SK-N-SH treated with all-trans-retinoic acid at 6 μM for 48 hours (cell line): ENCODE measurements around the gene SSUH2.

ENCODE experiments used
- ATAC-seq: fragments of 200-7000 bp; cut with Tn5 transposase; 3 replicates; pipeline ENCODE4 v1.9.1; 2020; ENCODE audit warnings: mild to moderate bottlenecking, moderate library complexity
- ARNTL ChIP-seq: fragments of 450-650 bp; formaldehyde crosslinking; IDR thresholded peaks from 2 replicates; pipeline ENCODE4 v1.5.0; 2020; ENCODE audit warnings: low read depth, mild to moderate bottlenecking, moderate library complexity, borderline replicate concordance
- BACH2 ChIP-seq: fragments of 250-450 bp; sonication (Bioruptor Pico); IDR thresholded peaks from 2 replicates; pipeline ENCODE4 v1.9.0; 2021; ENCODE audit warnings: mild to moderate bottlenecking, borderline replicate concordance
- CSDC2 ChIP-seq: fragments of 250-450 bp; sonication (Bioruptor Pico); IDR thresholded peaks from 2 replicates; pipeline ENCODE4 v1.5.0; 2020; ENCODE audit warnings: mild to moderate bottlenecking, moderate library complexity
- ESRRG ChIP-seq: fragments of 250-450 bp; sonication (Bioruptor Pico); IDR thresholded peaks from 2 replicates; pipeline ENCODE4 v1.6.1; 2021; ENCODE audit warnings: mild to moderate bottlenecking
- GLIS3 ChIP-seq: fragments of 250-450 bp; sonication (Bioruptor Pico); IDR thresholded peaks from 2 replicates; pipeline ENCODE4 v1.5.0; 2020; ENCODE audit warnings: mild to moderate bottlenecking, moderate library complexity
- ISL1 ChIP-seq: fragments of 250-450 bp; sonication (Bioruptor Pico); IDR thresholded peaks from 2 replicates; pipeline ENCODE4 v2.1.2; 2022; ENCODE audit warnings: mild to moderate bottlenecking, moderate library complexity
- OSR1 ChIP-seq: fragments of 250-450 bp; sonication (Bioruptor Pico); IDR thresholded peaks from 2 replicates; pipeline ENCODE4 v1.8.0; 2022; ENCODE audit warnings: moderate library complexity, mild to moderate bottlenecking, inconsistent platforms
- PPARA ChIP-seq: fragments of 250-450 bp; sonication (Bioruptor Pico); IDR thresholded peaks from 2 replicates; pipeline ENCODE4 v1.5.0; 2020; ENCODE audit warnings: mild to moderate bottlenecking, borderline replicate concordance
- RARB ChIP-seq: fragments of 250-450 bp; sonication (Bioruptor Pico); IDR thresholded peaks from 2 replicates; pipeline ENCODE4 v1.8.0; 2021; ENCODE audit warnings: mild to moderate bottlenecking, moderate library complexity
- SNAI2 ChIP-seq: fragments of 250-450 bp; sonication (Bioruptor Pico); IDR thresholded peaks from 2 replicates; pipeline ENCODE4 v1.5.0; 2020; ENCODE audit warnings: mild to moderate bottlenecking, moderate library complexity
- TCF4 ChIP-seq: fragments of 250-450 bp; sonication (Bioruptor Pico); IDR thresholded peaks from 2 replicates; pipeline ENCODE4 v1.8.0; 2021; ENCODE audit warnings: mild to moderate bottlenecking, moderate library complexity, borderline replicate concordance
- TOX ChIP-seq: fragments of 250-450 bp; sonication (Bioruptor Pico); IDR thresholded peaks from 2 replicates; pipeline ENCODE4 v1.8.0; 2021; ENCODE audit warnings: mild to moderate bottlenecking, moderate library complexity, borderline replicate concordance
- ZC3H10 ChIP-seq: fragments of 250-450 bp; sonication (Bioruptor Pico); IDR thresholded peaks from 2 replicates; pipeline ENCODE4 v1.5.1; 2021; ENCODE audit warnings: mild to moderate bottlenecking, moderate library complexity
- ZFP3 ChIP-seq: fragments of 250-450 bp; sonication (Bioruptor Pico); IDR thresholded peaks from 2 replicates; pipeline ENCODE4 v1.5.0; 2020; ENCODE audit warnings: mild to moderate bottlenecking, moderate library complexity
- ZFP30 ChIP-seq: fragments of 450-650 bp; formaldehyde crosslinking; IDR thresholded peaks from 2 replicates; pipeline ENCODE4 v1.5.0; 2022; ENCODE audit warnings: mild to moderate bottlenecking, moderate library complexity
- ZNF565 ChIP-seq: fragments of 450-650 bp; formaldehyde crosslinking; conservative IDR thresholded peaks from 2 replicates; pipeline ENCODE4 v1.5.0; 2020; ENCODE audit warnings: low read depth, mild to moderate bottlenecking, moderate library complexity
- ZNF70 ChIP-seq: fragments of 450-650 bp; formaldehyde crosslinking; IDR thresholded peaks from 2 replicates; pipeline ENCODE4 v1.5.0; 2020; ENCODE audit warnings: mild to moderate bottlenecking, moderate library complexity
- ZNF8 ChIP-seq: fragments of 450-650 bp; formaldehyde crosslinking; IDR thresholded peaks from 2 replicates; pipeline ENCODE4 v1.5.0; 2020; ENCODE audit warnings: mild to moderate bottlenecking, moderate library complexity
- TF ChIP-seq, protein P1 (sequence below): fragments of 250-450 bp; sonication (Bioruptor Pico); IDR thresholded peaks from 2 replicates; pipeline ENCODE4 v1.8.0; 2020; ENCODE audit warnings: mild to moderate bottlenecking, moderate library complexity, borderline replicate concordance
- TF ChIP-seq, protein P2 (sequence below): fragments of 250-450 bp; sonication (Bioruptor Pico); IDR thresholded peaks from 2 replicates; pipeline ENCODE4 v1.8.0; 2021; ENCODE audit warnings: low read depth, mild to moderate bottlenecking, moderate library complexity, borderline replicate concordance
- TF ChIP-seq, protein P3 (sequence below): fragments of 250-450 bp; sonication (Bioruptor Pico); IDR thresholded peaks from 2 replicates; pipeline ENCODE4 v1.5.1; 2021; ENCODE audit warnings: mild to moderate bottlenecking, moderate library complexity
- TF ChIP-seq, protein P4 (sequence below): fragments of 250-450 bp; sonication (Bioruptor Pico); IDR thresholded peaks from 2 replicates; pipeline ENCODE4 v1.5.1; 2020; ENCODE audit warnings: low read depth, mild to moderate bottlenecking, moderate library complexity
- TF ChIP-seq, protein P5 (sequence below): fragments of 250-450 bp; sonication (Bioruptor Pico); IDR thresholded peaks from 2 replicates; pipeline ENCODE4 v1.5.0; 2020; ENCODE audit warnings: mild to moderate bottlenecking, moderate library complexity

Gene SSUH2

DNA sequence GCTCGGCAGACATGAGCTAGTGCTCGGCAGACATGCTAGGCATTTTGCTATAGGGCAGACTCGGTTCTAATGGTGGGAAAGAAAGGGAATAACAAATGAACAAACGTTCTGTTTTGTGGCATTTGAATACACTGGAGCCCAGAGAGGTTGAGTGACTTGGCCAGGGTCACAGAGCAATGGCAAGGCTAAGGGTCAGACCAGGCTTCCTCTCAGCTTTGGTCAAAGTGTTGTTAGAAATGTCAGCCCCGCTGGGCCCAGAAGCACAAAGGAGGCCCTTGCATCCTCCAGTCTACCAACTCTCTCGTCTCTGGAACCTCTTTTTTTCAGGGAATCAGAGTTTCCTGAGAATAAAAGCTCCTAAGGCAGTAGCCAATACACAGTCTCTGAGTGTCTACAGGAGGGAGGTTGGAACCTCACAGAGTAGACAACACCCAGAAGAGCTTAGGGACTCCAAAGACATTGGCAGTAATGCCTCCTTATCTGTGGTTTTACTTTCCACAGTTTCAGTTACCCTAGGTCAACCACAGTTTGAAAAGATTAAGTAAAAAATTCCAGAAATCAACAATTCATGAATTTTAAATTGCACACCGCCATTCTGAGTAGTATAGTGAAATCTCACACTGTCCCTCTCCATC lies 47.3 kb downstream of the SSUH2 start:
- no peak for TF ChIP-seq ZNF565
- no peak for TF ChIP-seq BACH2 (CRISPR knock-in tag)
- TF ChIP-seq GLIS3 (CRISPR knock-in tag) = no peak
- no peak for TF ChIP-seq ARNTL (CRISPR knock-in tag)
- TF ChIP-seq, protein P1, sequence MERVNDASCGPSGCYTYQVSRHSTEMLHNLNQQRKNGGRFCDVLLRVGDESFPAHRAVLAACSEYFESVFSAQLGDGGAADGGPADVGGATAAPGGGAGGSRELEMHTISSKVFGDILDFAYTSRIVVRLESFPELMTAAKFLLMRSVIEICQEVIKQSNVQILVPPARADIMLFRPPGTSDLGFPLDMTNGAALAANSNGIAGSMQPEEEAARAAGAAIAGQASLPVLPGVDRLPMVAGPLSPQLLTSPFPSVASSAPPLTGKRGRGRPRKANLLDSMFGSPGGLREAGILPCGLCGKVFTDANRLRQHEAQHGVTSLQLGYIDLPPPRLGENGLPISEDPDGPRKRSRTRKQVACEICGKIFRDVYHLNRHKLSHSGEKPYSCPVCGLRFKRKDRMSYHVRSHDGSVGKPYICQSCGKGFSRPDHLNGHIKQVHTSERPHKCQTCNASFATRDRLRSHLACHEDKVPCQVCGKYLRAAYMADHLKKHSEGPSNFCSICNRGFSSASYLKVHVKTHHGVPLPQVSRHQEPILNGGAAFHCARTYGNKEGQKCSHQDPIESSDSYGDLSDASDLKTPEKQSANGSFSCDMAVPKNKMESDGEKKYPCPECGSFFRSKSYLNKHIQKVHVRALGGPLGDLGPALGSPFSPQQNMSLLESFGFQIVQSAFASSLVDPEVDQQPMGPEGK (CRISPR knock-in tag) = no peak
- TF ChIP-seq, protein P2, sequence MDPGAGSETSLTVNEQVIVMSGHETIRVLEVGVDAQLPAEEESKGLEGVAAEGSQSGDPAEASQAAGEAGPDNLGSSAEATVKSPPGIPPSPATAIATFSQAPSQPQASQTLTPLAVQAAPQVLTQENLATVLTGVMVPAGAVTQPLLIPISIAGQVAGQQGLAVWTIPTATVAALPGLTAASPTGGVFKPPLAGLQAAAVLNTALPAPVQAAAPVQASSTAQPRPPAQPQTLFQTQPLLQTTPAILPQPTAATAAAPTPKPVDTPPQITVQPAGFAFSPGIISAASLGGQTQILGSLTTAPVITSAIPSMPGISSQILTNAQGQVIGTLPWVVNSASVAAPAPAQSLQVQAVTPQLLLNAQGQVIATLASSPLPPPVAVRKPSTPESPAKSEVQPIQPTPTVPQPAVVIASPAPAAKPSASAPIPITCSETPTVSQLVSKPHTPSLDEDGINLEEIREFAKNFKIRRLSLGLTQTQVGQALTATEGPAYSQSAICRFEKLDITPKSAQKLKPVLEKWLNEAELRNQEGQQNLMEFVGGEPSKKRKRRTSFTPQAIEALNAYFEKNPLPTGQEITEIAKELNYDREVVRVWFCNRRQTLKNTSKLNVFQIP (CRISPR knock-in tag) = no peak
- no peak for TF ChIP-seq ZC3H10
- TF ChIP-seq CSDC2 (CRISPR knock-in tag) = no peak
- TF ChIP-seq, protein P3, sequence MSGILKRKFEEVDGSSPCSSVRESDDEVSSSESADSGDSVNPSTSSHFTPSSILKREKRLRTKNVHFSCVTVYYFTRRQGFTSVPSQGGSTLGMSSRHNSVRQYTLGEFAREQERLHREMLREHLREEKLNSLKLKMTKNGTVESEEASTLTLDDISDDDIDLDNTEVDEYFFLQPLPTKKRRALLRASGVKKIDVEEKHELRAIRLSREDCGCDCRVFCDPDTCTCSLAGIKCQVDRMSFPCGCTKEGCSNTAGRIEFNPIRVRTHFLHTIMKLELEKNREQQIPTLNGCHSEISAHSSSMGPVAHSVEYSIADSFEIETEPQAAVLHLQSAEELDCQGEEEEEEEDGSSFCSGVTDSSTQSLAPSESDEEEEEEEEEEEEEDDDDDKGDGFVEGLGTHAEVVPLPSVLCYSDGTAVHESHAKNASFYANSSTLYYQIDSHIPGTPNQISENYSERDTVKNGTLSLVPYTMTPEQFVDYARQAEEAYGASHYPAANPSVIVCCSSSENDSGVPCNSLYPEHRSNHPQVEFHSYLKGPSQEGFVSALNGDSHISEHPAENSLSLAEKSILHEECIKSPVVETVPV (CRISPR knock-in tag) = no peak
- TF ChIP-seq TCF4 (CRISPR knock-in tag) = no peak
- TF ChIP-seq ZFP3 = no peak
- TF ChIP-seq, protein P4, sequence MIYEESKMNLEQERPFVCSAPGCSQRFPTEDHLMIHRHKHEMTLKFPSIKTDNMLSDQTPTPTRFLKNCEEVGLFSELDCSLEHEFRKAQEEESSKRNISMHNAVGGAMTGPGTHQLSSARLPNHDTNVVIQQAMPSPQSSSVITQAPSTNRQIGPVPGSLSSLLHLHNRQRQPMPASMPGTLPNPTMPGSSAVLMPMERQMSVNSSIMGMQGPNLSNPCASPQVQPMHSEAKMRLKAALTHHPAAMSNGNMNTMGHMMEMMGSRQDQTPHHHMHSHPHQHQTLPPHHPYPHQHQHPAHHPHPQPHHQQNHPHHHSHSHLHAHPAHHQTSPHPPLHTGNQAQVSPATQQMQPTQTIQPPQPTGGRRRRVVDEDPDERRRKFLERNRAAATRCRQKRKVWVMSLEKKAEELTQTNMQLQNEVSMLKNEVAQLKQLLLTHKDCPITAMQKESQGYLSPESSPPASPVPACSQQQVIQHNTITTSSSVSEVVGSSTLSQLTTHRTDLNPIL (CRISPR knock-in tag) = no peak
- TF ChIP-seq ISL1 (CRISPR knock-in tag) = no peak
- TF ChIP-seq PPARA (CRISPR knock-in tag) = no peak
- no peak for TF ChIP-seq OSR1
- no peak for TF ChIP-seq ESRRG
- no peak for TF ChIP-seq ZFP30 (CRISPR knock-in tag)
- TF ChIP-seq ZNF8 = no peak
- TF ChIP-seq TOX (CRISPR knock-in tag) = no peak
- TF ChIP-seq RARB (CRISPR knock-in tag) = no peak
- TF ChIP-seq, all 23 proteins: peak for 0

DNA sequence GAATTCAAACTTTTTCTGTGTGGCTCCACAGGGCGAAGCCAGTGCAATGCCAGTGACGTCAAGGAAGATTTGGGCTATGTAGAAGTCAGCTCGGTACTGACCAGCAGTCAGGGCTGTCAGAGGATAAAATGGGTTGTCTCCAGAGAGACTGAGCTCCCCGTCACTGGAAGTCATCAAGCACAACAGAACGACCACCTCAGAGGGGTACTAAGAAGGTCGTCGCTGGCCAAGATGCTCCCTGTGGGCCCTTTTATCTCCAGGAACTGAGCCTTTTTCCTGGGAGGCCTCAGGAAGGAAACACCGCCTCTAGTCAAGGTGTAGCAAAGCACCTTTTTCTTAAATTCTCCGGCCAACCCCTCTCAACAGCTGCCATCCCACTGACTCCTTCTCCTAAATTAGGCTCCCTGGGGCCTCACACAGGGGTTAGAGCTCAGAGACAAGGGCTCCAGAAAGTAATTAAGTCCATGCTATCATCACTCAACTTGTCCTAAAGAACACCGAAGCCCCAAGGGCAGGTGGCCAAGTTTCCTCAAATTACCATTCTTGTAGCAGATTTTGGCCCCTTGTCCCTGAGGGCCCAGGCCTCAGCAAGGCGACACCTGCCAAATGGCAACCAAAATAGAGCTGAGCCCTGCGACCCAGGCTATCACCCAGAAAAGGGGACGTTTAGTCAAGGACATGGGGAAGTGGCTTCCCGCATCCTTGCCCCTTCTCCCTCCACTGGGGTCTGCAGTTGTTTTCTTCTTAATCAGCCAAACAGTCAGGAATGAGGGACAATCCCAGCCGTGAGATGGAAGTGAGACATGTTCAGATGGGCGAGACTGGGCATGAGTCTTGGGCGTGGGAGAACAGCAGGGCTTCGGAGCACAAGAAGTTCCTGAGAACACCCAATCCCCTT lies 48.0 kb downstream of the SSUH2 start:
- TF ChIP-seq, protein P2 (CRISPR knock-in tag) = no peak
- TF ChIP-seq SNAI2 (CRISPR knock-in tag) = no peak
- no peak for TF ChIP-seq ZNF70 (CRISPR knock-in tag)
- no peak for TF ChIP-seq GLIS3 (CRISPR knock-in tag)
- TF ChIP-seq ESRRG = no peak
- no peak for TF ChIP-seq ARNTL (CRISPR knock-in tag)
- TF ChIP-seq ZFP30 (CRISPR knock-in tag) = no peak
- no peak for TF ChIP-seq ISL1 (CRISPR knock-in tag)
- TF ChIP-seq, protein P5, sequence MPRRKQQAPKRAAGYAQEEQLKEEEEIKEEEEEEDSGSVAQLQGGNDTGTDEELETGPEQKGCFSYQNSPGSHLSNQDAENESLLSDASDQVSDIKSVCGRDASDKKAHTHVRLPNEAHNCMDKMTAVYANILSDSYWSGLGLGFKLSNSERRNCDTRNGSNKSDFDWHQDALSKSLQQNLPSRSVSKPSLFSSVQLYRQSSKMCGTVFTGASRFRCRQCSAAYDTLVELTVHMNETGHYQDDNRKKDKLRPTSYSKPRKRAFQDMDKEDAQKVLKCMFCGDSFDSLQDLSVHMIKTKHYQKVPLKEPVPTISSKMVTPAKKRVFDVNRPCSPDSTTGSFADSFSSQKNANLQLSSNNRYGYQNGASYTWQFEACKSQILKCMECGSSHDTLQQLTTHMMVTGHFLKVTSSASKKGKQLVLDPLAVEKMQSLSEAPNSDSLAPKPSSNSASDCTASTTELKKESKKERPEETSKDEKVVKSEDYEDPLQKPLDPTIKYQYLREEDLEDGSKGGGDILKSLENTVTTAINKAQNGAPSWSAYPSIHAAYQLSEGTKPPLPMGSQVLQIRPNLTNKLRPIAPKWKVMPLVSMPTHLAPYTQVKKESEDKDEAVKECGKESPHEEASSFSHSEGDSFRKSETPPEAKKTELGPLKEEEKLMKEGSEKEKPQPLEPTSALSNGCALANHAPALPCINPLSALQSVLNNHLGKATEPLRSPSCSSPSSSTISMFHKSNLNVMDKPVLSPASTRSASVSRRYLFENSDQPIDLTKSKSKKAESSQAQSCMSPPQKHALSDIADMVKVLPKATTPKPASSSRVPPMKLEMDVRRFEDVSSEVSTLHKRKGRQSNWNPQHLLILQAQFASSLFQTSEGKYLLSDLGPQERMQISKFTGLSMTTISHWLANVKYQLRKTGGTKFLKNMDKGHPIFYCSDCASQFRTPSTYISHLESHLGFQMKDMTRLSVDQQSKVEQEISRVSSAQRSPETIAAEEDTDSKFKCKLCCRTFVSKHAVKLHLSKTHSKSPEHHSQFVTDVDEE (CRISPR knock-in tag) = no peak
- no peak for ATAC-seq

More for the DNA sequence above, 47.3 kb downstream of the SSUH2 start:
- no peak for ATAC-seq
